ENCODE measurements around the gene SLC22A13.

GRCh38 chr3:38315488-38316230, 50.0 kb downstream of the SLC22A13 start:
- TF ChIP-seq CTCF (IDR thresholded peaks at IDR 0.05) (no peak), POLR2A (IDR thresholded peaks at IDR 0.05) (no peak)

Measured in esophagus squamous epithelium (tissue), 4 donors.